ENCODE measurements around the gene MYO9A. TPM values are rescaled to one million over a fixed set of nuclear protein-coding genes. Genes with fewer than 3 reads are reported as not detected.
"Not testable (repeated sequence)": the region's sequence is repeated elsewhere in the genome, so short reads cannot be mapped to it uniquely, and the experiment has no call there.

MYO9A gene
- total RNA-seq, 3 donors from 2014 or later: 40.0 to 79.3 (median 41.8) TPM

GRCh38 chr15:72082176-72082575 lies 35.8 kb downstream of the MYO9A start:
- no peaks in the 10 kb centered on the region for H3K9me3 ChIP-seq
- no peaks in the 10 kb centered on the region for H3K4me1 ChIP-seq (ENCODE audit: low read depth)
- H3K4me3 ChIP-seq: no peak overlapping the region
- intact Hi-C loops (cut with DNase I, micrococcal nuclease): no loop called here
- TF ChIP-seq CTCF (IDR thresholded peaks at IDR 0.05): no peak
- no peak for ATAC-seq
- no peak for DNase-seq
- H3K36me3 ChIP-seq (ENCODE audit: low read depth): no peaks in the 10 kb centered on the region

- intact Hi-C loops (cut with DNase I, micrococcal nuclease): no loop called here
- no peak for DNase-seq
- H3K36me3 ChIP-seq (ENCODE audit: low read depth): no peaks in the 10 kb centered on the region
- no peak for ATAC-seq
- H3K4me1 ChIP-seq (ENCODE audit: low read depth): no peaks in the 10 kb centered on the region
- no peak for TF ChIP-seq CTCF (IDR thresholded peaks at IDR 0.05)
- H3K4me3 ChIP-seq: no peak overlapping the region
- H3K9me3 ChIP-seq: no peaks in the 10 kb centered on the region
These were observed 39.1 kb downstream of the MYO9A start for GRCh38 chr15:72078887-72079286.

- Histone ChIP-seq H3K36me3 (ENCODE audit: low read depth) (no peaks in the 10 kb centered on the region), H3K9me3 (no peaks in the 10 kb centered on the region), H3K4me3 (no peak overlapping the region), H3K4me1 (ENCODE audit: low read depth) (no peaks in the 10 kb centered on the region)
- DNase-seq: no peak
- intact Hi-C loops (cut with DNase I, micrococcal nuclease): no loop called here
- ATAC-seq: no peak
- TF ChIP-seq CTCF (IDR thresholded peaks at IDR 0.05): no peak
These were observed 40.0 kb downstream of the MYO9A start for GRCh38 chr15:72077950-72078349.

GRCh38 chr15:72074335-72075060 lies 43.5 kb downstream of the MYO9A start:
- H3K4me3 ChIP-seq: no peak overlapping the region
- H3K4me1 ChIP-seq (ENCODE audit: low read depth): peaks cover under 1% of the 10 kb centered on the region
- no peaks in the 10 kb centered on the region for H3K9me3 ChIP-seq
- no peak for TF ChIP-seq CTCF (IDR thresholded peaks at IDR 0.05)
- DNase-seq (no peak), ATAC-seq (no peak)
- no peaks in the 10 kb centered on the region for H3K36me3 ChIP-seq (ENCODE audit: low read depth)
- intact Hi-C loops (cut with DNase I, micrococcal nuclease): no loop called here

- DNase-seq; intact Hi-C loops (cut with DNase I, micrococcal nuclease); ATAC-seq; H3K9me3 ChIP-seq; H3K36me3 ChIP-seq (ENCODE audit: low read depth); H3K4me3 ChIP-seq; H3K4me1 ChIP-seq (ENCODE audit: low read depth): not testable (repeated sequence)
These were observed 46.5 kb downstream of the MYO9A start for GRCh38 chr15:72071448-72071825.

GRCh38 chr15:72070817-72071447 lies 47.0 kb downstream of the MYO9A start:
- no peak for ATAC-seq

More at GRCh38 chr15:72070817-72071447, 47.0 kb downstream of the MYO9A start:
- Histone ChIP-seq H3K4me1 (ENCODE audit: low read depth) (peaks cover 3% of the 10 kb centered on the region), H3K36me3 (ENCODE audit: low read depth) (no peaks in the 10 kb centered on the region), H3K9me3 (no peaks in the 10 kb centered on the region), H3K4me3 (no peak overlapping the region)
- intact Hi-C loops (cut with DNase I, micrococcal nuclease): no loop called here
- DNase-seq: no peak
- TF ChIP-seq CTCF (IDR thresholded peaks at IDR 0.05): no peak
